ENCODE results near the gene DNAJC12.
A peak's percentile ranks its signal among the peaks of the same experiment; 100 is the strongest.
"Not testable (repeated sequence)": the region's sequence is repeated elsewhere in the genome, so short reads cannot be mapped to it uniquely, and the experiment has no call there.

The DNAJC12 gene

DNA sequence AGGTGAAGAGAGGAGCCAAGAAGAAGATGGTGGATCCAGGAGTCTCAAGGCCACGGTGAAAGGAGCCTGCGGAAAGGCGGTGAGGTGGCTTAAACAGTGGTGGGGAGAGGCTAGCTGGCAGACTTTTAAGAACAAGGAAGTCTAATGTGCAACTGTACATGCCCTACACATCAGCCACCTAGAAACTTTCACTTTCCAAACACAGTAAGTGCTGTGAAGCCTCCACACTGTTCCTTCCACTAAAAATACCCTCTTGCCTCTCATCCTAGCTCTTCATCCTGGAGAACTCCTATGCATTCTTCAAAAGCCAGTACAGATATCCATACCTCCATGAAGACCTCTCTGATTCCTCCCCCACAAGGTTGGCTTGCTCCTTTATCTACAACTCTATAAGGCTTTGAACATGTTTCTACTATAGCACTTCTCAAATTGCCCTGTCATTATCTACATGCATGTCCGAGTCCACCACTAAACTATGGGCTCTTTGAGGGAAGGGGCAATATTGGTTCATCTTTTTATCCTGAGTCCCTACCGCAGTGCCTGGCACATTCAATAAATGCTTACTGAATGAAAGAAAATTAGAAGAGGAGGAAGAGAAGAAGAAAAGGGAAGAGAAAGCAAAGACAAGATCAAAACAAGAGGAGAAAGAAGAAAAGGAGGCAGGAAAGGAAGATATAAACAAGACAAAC lies 54.2 kb downstream of the DNAJC12 start:
- TF ChIP-seq, protein P1, sequence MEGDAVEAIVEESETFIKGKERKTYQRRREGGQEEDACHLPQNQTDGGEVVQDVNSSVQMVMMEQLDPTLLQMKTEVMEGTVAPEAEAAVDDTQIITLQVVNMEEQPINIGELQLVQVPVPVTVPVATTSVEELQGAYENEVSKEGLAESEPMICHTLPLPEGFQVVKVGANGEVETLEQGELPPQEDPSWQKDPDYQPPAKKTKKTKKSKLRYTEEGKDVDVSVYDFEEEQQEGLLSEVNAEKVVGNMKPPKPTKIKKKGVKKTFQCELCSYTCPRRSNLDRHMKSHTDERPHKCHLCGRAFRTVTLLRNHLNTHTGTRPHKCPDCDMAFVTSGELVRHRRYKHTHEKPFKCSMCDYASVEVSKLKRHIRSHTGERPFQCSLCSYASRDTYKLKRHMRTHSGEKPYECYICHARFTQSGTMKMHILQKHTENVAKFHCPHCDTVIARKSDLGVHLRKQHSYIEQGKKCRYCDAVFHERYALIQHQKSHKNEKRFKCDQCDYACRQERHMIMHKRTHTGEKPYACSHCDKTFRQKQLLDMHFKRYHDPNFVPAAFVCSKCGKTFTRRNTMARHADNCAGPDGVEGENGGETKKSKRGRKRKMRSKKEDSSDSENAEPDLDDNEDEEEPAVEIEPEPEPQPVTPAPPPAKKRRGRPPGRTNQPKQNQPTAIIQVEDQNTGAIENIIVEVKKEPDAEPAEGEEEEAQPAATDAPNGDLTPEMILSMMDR (IDR thresholded peaks at IDR 0.05; ENCODE audit: low read depth, low read length) = no peak
- no peak for DNase-seq (ENCODE audit: extremely low read depth, low read depth)

DNA sequence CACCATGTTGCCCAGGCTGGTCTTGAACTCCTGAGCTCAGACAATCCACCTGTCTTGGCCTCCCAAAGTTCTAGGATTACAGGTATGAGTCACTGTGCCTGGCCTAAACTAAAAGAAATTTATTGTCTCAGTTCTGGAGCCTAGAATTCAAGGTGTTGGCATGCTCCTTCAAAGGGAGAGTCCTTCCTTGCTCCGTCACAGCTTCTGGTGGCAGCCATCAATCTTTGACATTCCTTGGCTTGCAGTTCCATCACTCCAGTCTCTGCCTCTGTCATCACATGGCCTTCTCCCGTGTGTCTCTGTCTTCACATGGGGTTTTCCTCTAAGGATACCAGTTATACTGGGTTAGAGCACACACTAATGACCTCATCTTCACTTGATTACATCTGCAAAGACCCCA lies 55.5 kb downstream of the DNAJC12 start:
- TF ChIP-seq, protein P1 (IDR thresholded peaks at IDR 0.05; ENCODE audit: low read depth, low read length) = no peak
- DNase-seq (ENCODE audit: extremely low read depth, low read depth) = no peak

DNA sequence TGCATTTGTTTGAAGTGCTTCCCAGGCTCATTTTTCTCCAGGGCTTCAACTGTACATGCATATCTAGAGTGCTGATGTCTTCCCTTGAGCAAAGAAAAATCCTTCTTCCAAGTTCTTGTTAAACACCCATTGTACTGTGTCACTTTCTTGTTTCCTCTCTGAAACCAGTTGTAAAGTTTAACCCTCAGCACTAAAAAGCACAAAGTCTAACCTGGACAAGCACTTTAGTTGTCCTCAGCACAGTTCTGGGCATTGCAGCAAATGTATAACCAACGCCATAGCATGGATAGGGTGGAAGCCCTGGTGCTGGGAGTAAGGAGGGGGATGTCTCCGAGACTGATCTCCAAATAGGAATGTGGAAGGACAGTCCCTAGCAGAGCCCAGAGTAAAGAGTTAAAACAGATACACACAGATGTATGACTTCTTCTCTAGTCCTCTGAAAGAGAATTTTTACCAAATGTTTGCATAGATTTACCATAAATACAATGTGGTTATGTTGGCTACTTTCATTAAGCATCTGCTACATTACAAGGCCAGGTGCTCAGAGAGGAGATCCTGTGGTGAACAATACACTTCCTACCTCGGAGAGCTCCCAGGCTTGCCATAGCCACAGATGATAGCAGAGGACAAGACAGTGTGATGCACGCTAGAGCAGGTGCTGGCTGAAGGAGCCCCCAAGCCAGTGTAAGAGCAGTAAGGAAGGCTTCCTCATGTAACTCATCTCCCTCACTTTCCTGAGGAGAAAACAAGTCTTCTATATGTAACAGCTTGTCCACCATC lies 57.0 kb downstream of the DNAJC12 start:
- TF ChIP-seq, protein P1 (IDR thresholded peaks at IDR 0.05; ENCODE audit: low read depth, low read length) = no peak
- DNase-seq (ENCODE audit: extremely low read depth, low read depth) = no peak

DNA sequence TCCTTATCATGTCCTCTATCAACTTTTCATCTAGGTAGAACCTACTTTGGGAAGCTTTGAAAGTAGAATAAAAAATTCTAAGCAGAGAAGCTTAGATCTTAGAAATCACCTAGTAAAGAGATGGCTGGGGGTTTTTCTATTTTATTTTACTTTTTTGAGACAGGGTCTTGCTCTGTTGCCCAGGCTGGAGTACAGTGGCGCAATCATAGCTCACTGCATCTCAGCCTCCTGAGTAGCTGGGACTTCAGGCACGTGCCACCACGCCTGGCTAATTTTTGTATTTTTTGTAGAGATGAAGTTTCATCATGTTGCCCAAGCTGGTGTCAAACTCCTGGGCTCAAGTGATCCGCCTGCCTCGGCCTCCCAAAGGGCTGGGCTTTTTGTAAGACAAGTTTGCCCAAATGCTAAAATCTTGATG lies 57.8 kb downstream of the DNAJC12 start:
- not testable (repeated sequence) for DNase-seq (ENCODE audit: extremely low read depth, low read depth)

DNA sequence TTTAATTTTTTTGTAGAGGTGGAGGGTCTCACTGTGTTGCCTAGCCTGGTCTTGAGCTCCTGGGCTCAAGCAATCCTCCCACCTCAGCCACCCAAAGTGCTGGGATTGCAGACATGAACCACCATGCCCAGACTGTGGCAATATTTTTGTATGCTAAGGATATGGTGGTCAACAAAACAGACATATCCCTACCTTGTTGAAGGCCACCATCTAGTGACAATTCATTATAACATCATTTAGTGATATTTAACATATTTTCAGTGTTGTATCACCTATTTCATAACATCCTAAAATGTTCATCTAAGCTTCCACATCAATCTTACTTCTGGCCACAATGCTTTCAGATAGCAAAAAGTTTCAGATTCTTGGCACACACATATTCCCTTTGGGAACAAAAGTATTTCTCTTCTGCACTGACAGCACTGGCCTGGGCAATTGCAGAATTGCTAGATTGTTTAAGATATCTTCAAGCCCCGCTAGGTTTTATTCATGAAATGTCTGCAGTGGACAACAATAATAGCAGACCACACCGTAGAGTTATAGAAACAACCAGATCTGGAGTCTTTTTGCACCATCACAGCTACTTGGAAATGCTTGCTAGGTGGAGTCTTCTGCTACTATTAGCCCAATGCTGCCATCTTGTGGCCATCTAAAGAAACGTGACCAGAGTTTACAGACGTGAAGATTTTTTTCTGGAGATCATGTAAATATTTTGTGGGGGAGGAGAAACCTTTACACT lies 58.4 kb downstream of the DNAJC12 start:
- DNase-seq (ENCODE audit: extremely low read depth, low read depth) = peak; percentile 59
- TF ChIP-seq, protein P1 (IDR thresholded peaks at IDR 0.05; ENCODE audit: low read depth, low read length) = peak; percentile 75

DNA sequence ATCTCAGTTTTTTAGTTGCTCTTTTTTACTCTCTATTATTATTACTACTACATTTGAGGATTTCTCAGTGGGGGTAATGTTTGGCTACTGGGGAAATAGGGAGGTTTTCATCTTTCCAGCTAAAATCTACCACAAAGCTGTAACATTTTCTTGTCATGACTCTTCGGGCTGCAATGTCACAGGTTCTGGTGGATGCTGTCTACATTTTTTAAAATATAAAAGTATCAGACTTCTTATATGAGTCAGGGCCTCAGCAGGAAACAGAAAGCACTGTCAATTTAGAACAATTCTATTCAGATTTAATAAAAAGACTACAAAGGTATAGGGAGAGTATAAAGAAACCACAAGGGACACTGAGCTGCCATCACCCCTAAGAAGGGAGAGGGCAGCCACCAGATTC lies 61.6 kb downstream of the DNAJC12 start:
- no peak for DNase-seq (ENCODE audit: extremely low read depth, low read depth)

DNA sequence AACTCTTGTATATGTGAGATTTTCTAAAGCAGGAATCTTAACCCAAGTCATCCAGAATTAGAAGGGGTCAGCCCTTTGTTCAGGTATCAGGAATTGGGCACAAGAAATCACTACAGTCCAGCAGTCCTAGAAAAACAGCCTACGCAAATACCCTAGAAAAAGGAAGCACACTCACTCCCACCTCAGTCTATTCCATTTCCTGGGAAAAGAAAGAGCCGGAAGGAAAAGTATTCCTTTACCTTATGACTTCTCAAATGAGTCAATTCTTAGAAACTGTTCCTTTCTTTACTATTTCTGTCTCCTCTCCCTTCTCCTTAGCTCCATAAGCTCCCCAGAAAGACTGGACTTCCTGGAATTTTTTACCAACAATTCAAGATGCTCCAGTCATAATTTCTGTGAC lies 62.7 kb downstream of the DNAJC12 start:
- no peak for DNase-seq (ENCODE audit: extremely low read depth, low read depth)
- TF ChIP-seq, protein P1 (IDR thresholded peaks at IDR 0.05; ENCODE audit: low read depth, low read length) = no peak

More for the DNA sequence above, 61.6 kb downstream of the DNAJC12 start:
- TF ChIP-seq, protein P1 (IDR thresholded peaks at IDR 0.05; ENCODE audit: low read depth, low read length) = no peak
